NCI-H526 (cell line): Measurements from ENCODE around the gene UBE2Q1.

Source experiments
- DNase-seq, 2 experiments: peaks; one replicate each; lab custom pipeline; 2025; lab: John Stamatoyannopoulos, UW

The UBE2Q1 gene

GRCh38 chr1:154577346-154578057, 19.0 kb upstream of the UBE2Q1 start:
- DNase-seq, result no peak

- DNase-seq, result no peak
Observed at GRCh38 chr1:154575951-154576566, 17.6 kb upstream of the UBE2Q1 start.

GRCh38 chr1:154575147-154575927, 16.9 kb upstream of the UBE2Q1 start:
- peak in 1 of 2 experiments; percentile 29 for DNase-seq

- peak; percentile 99 for DNase-seq
Observed at GRCh38 chr1:154574716-154575115, 16.3 kb upstream of the UBE2Q1 start.

GRCh38 chr1:154573168-154573510, 14.7 kb upstream of the UBE2Q1 start:
- no peak for DNase-seq

GRCh38 chr1:154572468-154573167, 14.2 kb upstream of the UBE2Q1 start:
- DNase-seq, result peak in 1 of 2 experiments; percentile 50

- no peak for DNase-seq
Observed at GRCh38 chr1:154571964-154572288, 13.5 kb upstream of the UBE2Q1 start.

- no peak for DNase-seq
Observed at GRCh38 chr1:154571244-154571963, 12.9 kb upstream of the UBE2Q1 start.

GRCh38 chr1:154568157-154568815, 9.8 kb upstream of the UBE2Q1 start:
- peak in 1 of 2 experiments; percentile 74 for DNase-seq

- peak; percentile 91 to 97 for DNase-seq
Observed at GRCh38 chr1:154567386-154568156, 9.1 kb upstream of the UBE2Q1 start, which contains the start of gene CHRNB2. Gene CHRNB2 (plus strand): TSS chr1:154567778. CDS start chr1:154568045, 267 bp downstream.

- no peak for DNase-seq
Observed at GRCh38 chr1:154565876-154566275, 7.4 kb upstream of the UBE2Q1 start.

- peak; percentile 98 to 99 for DNase-seq
Observed at GRCh38 chr1:154559466-154560044, 1.1 kb upstream of the UBE2Q1 start.

GRCh38 chr1:154558720-154559465, 431 bp upstream of the UBE2Q1 start:
- peak; percentile 100 for DNase-seq

GRCh38 chr1:154557248-154557938, 1.1 kb downstream of the UBE2Q1 start:
- peak; percentile 47 to 50 for DNase-seq

- DNase-seq, result no peak
Observed at GRCh38 chr1:154556422-154556821, 2.0 kb downstream of the UBE2Q1 start.

- DNase-seq, result no peak
Observed at GRCh38 chr1:154553056-154554030, 5.1 kb downstream of the UBE2Q1 start.

- no peak for DNase-seq
Observed at GRCh38 chr1:154552036-154552435, 6.4 kb downstream of the UBE2Q1 start.
